Left lobe of liver (tissue), 2 donors: ENCODE results near the gene MOV10L1. TPM values are rescaled to one million over a fixed set of nuclear protein-coding genes. Genes with fewer than 3 reads are reported as not detected.
"Not testable (repeated sequence)": the region's sequence is repeated elsewhere in the genome, so short reads cannot be mapped to it uniquely, and the experiment has no call there.

ENCODE experiments used
- ATAC-seq: fragments of 200-7000 bp; cut with Tn5 transposase; one replicate; pipeline ENCODE4 v1.9.1; 2020; ENCODE audit warnings: mild to moderate bottlenecking, moderate library complexity
- DNase-seq: peaks from one replicate; pipeline ENCODE4 v3.0.0-alpha.2; 2020; ENCODE audit warnings: low spot score
- total RNA-seq: library from RNA; stranded (reverse); gene quantifications from one replicate; pipeline ENCODE4 v1.2.1, GENCODE V29; 2021
- donor health status: DM: no; HTN: no; CAD: no; lungs with moderate emphysema.
- donor health status: DM: no; HTN: yes; CAD: no.

The MOV10L1 gene
- total RNA-seq, 1 donor from 2014 or later = not detected

- ATAC-seq (no peak), DNase-seq (no peak)
These were observed 42.1 kb downstream of the MOV10L1 start for GRCh38 chr22:50131894-50132293.

DNA sequence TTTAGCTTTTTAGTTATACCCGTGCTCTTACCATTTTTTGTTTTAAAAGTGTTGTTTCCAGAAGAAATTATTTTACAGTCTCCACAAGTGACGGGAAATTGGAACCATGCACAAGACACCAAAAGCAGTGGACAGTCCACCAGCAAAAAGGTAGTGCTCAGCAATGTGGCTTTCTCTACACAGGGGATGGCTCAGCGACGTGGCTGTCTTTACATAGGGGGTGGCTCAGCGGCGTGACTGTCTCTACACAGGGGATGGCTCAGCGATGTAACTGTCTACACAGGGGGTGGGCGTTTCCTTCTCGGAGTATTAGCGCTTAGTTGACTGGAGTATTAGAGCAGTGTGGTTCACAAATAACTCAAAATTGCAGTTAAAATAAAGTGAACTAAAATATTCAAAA is 44.7 kb downstream of the MOV10L1 start:
- DNase-seq (no peak), ATAC-seq (no peak)

DNA sequence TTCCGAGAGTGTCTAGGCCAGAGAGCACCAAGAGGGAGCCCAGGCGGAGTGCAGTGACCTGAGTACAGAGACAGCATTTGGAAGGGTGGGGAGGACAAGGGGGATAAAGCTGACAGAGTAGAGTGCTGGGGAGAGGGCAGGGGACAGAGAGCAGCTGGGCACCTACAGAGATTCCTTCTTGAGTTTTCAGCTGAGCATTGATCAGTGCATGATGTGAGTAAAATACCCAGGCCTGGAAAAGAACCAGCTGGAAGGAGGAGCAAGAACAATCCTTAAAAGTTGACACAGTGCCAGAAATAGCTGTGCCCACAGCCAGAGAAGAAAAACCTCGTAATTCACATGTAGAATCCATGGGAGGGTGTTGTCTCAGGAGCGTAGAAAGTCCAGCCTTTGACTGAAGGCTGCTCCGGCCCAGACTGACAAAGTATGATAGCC is 46.8 kb downstream of the MOV10L1 start:
- no peak for DNase-seq
- ATAC-seq = peak; percentile 40

GRCh38 chr22:50137277-50137676 is 47.5 kb downstream of the MOV10L1 start:
- ATAC-seq, DNase-seq: not testable (repeated sequence)

- no peak for DNase-seq
These were observed 48.2 kb downstream of the MOV10L1 start for GRCh38 chr22:50138041-50138440.

GRCh38 chr22:50138988-50139387 is 49.2 kb downstream of the MOV10L1 start:
- DNase-seq (no peak), ATAC-seq (no peak)

More at GRCh38 chr22:50138041-50138440, 48.2 kb downstream of the MOV10L1 start:
- ATAC-seq = no peak

DNA sequence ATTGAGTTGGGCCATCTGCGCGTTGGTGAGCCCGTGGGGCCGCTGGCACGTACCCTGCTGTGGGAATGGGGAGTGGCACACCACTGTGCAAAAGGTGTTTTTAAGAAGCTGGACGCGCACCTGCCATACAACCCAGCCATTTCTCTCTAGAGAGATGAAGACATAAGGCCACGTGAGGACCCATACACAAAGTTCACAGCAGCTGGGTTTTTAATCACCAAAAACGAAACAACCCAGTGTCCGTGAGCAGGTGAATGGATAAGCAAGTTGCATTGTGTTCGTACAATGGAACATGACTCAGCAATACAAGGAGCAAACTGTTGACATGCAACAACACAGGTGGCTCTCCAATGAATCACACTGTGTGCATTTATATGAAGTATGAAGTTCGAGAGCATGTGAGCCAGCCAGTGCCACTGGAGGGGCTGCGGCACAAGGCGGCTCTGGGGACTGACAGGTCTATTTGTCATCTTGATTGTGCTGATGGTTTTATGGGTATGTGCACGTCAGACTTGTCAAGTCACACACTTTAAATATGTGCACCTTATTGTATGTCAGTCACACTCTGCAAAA is 50.1 kb downstream of the MOV10L1 start:
- DNase-seq = no peak

DNA sequence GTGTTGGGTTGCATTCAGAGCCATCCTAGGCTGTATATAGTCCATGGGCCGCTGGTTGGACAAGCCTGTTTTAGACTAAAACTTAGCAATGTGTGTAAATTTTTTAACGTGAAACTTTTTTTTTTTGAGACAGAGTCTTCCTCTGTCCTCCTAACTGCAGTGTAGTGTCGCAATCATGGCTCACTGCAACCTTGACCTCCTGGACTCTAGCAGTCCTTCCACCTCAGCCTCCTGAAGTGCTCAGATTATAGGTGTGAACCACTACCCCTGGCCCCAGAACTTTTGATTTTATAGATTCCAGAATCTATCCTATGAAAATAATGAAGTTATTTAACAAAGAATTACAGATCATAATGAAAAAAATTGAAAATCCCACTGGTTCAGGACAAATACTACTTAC is 50.8 kb downstream of the MOV10L1 start:
- DNase-seq (no peak), ATAC-seq (peak; percentile 50)

More for the DNA sequence above, 50.1 kb downstream of the MOV10L1 start:
- no peak for ATAC-seq

GRCh38 chr22:50141462-50141861 is 51.7 kb downstream of the MOV10L1 start:
- peak; percentile 29 for ATAC-seq
- DNase-seq = no peak

DNA sequence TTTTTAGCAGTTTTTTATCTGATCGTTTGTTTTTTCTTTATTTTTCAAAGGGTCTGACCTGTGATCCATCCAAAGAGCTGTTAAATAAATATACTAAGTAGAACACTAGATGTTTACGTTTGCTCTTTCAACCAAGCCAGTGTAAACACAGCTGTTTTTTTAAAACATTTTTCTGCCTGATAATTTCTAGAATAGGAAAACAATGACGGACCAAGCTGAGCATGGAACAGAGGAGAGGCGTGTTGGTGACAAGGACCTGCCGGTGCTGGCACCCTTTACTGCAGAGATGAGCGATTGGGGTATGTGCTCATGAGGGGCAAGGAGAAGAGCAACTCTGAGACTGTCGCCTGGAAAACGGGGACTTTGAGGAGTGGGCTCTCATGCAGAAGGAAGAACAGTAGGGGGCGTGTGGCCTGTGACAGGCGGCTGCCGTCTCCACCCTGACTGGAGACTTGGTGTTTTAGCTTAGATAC is 52.1 kb downstream of the MOV10L1 start:
- ATAC-seq (no peak), DNase-seq (no peak)

GRCh38 chr22:50143096-50143495 is 53.3 kb downstream of the MOV10L1 start:
- ATAC-seq (no peak), DNase-seq (peak; percentile 27)

DNA sequence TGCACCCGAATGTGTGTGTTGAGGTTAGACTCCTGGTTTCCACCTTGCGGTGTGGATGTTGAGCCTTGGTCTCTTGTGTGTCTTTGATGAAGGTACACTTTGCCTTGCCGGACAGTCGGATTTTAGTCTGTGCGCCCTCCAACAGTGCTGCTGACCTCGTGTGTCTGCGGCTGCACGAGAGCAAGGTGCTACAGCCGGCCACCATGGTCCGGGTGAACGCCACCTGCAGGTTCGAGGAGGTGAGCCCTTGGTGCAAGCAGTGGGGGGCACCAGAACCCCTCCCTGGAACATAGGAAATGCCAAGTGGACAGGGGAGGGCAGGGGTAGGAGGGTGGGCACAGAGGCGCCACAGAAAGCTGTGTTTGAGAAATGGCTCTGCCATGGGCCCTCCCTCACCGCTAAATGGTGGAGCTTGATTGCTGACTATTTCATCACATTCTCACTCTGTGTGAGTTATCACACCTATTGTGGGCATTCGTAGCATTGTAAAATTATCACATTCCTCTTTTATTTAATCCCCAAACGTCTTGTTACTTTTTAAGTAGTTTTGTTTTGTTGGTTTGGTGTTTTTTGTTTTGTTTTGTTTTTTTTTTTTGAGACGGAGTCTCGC is 54.3 kb downstream of the MOV10L1 start:
- DNase-seq (peak; percentile 33), ATAC-seq (no peak)

DNA sequence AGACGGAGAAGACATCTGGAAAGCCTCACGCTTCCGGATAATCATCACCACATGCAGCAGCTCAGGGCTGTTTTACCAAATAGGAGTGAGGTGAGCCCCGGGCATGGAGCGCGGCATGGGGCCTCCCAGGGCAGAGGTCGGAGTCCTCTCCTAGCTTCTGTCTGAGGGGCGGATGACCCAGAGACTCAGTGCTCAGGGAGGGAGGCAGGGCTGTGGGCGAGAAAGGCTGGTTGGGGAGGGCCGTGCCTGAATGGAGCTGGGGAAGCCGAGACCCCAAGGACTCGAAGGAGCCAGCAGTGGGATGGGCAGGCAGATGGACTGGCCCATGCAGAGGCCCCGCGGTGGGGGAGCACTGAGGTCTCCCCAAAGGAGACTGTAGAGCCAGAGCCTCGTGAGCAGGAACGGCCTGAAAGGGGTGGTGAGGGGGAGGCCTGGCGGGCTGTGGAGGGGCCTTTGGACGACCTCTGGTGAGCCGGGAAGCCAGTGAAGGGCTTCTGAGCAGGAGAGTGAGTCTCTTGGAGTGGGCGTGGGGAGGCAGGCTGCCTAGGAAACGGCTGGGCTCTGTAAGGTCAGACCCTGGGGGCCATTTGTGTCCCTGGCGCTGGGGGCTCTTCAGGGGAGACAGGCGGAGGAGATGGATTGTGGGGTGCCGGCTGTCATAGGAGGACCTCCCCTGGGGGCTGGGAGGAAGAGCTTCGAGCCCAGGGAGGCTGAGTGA is 56.1 kb downstream of the MOV10L1 start:
- DNase-seq (peak; percentile 69), ATAC-seq (peak; percentile 52)

- peak; percentile 85 for ATAC-seq
- peak; percentile 92 for DNase-seq
These were observed 56.8 kb downstream of the MOV10L1 start for GRCh38 chr22:50146439-50147238.

DNA sequence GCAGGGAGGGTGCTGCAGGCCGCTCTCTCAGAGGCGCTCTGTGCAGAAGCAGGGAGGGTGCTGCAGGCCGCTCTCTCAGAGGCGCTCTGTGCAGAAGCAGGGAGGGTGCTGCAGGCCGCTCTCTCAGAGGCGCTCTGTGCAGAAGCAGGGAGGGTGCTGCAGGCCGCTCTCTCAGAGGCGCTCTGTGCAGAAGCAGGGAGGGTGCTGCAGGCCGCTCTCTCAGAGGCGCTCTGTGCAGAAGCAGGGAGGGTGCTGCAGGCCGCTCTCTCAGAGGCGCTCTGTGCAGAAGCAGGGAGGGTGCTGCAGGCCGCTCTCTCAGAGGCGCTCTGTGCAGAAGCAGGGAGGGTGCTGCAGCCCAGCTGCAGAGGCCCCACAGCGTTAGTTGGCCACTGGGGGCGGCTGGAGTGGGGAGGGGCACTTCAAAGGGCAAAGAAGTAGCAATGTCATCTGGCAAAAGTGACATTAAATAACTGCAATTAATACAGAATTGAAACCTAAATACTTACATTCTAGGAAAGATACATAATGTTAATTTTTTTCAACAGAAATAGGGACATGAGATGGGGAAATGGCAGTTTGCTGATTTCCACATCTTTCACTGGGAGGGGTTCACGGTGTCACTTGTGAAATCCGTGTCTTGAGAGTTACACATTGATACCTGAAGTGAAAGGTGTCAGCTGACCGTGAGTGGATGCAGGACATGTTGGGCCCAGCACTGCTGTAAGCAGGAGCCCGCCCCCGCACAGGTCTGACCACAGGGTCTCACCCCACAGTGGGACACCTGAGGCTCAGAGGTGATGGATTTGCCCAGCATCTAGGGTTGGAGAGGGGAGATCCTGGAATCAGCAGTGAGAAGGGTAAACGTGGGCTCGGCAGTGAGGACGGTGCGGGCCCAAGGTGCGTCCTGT is 57.7 kb downstream of the MOV10L1 start:
- not testable (repeated sequence) for ATAC-seq
- DNase-seq = peak; percentile 41

DNA sequence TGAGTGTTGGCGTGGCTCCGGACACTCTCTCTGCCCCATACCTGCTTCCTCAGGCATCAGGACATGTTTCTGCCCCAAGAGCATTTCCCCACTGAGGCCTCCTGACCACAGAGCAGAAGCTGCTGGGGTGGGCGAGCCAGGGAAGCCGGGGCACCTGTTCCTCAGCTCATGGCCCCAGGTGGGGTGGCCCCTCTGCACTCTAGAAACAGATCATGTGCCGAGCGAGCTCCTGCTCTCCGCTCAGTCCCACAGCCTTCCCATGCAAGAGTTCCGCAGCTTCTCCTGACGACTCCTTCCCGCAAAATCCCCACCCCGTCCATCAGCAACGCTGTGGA is 58.3 kb downstream of the MOV10L1 start:
- peak; percentile 47 for DNase-seq
- ATAC-seq = no peak

DNA sequence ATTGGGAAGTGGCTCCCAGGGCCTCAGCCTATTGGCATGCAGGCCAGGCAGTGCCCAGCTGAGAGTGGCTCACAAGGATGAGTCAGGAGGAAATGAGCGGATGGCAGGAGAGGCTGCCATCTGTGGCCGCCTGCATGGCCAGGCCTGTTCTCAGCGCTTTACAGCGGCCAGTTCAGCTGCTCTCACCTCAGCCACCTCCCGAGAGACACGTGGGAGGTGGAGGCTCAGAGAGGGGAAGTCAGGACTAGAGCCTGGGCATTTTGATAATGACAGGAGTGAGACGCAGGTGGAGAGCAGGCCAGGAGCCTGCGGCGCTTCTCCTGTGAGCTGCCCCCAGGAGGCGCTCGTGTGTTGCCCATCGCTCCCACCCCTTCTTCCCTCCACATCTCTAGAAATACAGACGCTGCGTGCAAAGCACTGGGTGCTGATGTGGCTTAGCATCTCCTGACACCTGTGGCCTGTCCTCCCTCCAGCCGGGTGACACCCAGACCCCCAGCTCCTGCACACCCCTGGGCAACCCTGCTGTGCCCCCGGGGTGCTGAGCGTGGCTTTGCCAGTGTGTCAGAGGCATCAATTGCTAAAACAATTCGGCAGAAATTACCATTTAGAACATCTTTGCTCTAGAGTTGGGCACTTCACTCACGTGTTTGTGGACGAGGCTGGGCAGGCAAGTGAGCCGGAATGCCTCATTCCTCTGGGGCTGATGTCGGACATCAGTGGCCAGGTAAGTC is 59.4 kb downstream of the MOV10L1 start:
- peak; percentile 75 for DNase-seq
- peak; percentile 74 for ATAC-seq

DNA sequence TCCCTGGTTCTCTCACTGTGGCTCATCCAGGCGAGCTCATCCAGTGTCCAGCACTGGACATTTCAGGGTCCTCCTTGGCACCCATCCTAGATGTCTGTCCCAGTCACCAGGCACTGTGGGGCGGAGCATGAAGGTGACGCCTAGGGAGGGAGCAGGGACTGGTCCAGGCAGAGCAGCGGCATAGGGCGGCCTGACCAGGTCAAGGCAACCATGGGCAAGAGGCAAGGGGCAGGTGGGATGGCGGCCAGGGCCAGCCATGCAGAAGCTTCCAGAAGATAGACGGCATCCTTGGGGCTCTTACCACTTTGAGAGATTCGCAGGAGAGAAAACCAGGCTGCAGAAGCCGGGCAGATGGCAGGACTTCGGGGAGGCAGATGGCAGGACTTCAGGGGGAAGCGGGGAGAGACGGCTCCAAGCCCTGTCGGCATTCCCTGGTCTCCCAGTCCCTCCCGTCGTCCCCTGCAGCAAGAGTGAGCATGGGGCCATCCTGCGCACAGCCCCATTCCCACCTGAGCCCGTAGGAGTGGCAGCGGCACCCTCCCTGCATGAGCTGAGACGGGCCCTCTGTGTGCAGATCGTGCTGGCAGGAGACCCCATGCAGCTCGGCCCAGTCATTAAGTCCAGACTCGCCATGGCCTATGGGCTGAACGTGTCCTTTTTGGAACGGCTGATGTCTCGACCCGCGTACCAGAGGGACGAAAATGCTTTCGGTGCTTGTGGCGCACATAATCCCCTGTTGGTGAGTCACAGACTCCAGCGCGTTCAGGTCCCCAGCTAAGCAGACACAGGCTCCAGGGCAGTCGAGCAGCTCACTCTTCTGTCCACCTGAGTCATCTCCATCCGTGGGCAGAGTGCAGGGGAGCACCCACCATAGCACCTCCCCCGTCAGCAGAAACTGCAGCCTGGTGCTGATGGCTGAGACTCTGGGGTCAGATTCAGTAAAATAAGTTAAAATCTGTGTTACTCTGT is 60.6 kb downstream of the MOV10L1 start:
- ATAC-seq = no peak
- no peak for DNase-seq
